ENCODE measurements around the gene PCDH9. TPM values are rescaled to one million over a fixed set of nuclear protein-coding genes. Genes with fewer than 3 reads are reported as not detected.

Gene PCDH9
- total RNA-seq, 1 experiment from 2014 or later: 10.1 TPM

DNA sequence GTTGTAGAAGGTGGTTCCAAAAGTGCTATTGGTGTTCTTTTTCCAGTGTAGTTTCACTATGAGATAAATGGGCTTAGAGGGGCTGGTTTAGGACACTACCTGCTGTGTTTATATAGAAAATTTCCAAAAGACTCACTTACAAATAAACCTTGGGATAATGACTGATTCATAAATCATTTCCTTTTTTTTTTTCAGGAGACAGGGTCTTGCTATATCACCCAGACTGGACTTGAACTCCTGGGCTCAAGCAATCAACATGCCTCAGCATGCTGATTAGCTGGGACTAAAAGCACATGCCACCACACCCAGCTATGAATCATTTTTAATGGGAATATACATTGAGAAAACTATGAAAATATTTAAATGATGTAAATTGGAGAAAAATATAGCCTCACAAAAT, 376.6 kb downstream of the PCDH9 start:
- TF ChIP-seq, protein P1, sequence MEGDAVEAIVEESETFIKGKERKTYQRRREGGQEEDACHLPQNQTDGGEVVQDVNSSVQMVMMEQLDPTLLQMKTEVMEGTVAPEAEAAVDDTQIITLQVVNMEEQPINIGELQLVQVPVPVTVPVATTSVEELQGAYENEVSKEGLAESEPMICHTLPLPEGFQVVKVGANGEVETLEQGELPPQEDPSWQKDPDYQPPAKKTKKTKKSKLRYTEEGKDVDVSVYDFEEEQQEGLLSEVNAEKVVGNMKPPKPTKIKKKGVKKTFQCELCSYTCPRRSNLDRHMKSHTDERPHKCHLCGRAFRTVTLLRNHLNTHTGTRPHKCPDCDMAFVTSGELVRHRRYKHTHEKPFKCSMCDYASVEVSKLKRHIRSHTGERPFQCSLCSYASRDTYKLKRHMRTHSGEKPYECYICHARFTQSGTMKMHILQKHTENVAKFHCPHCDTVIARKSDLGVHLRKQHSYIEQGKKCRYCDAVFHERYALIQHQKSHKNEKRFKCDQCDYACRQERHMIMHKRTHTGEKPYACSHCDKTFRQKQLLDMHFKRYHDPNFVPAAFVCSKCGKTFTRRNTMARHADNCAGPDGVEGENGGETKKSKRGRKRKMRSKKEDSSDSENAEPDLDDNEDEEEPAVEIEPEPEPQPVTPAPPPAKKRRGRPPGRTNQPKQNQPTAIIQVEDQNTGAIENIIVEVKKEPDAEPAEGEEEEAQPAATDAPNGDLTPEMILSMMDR (IDR thresholded peaks at IDR 0.05; ENCODE audit: unreplicated experiment): no peak
- H3K27me3 Mint-ChIP-seq (ENCODE audit: insufficient read depth, unreplicated experiment): no peaks in the 10 kb centered on the region
- BruUV-seq (replicated peaks): no TSS peak
- H3K4me3 Mint-ChIP-seq (ENCODE audit: unreplicated experiment): no peak overlapping the region
- peaks cover 6% of the 10 kb centered on the region for H3K4me1 Mint-ChIP-seq (ENCODE audit: insufficient read depth, unreplicated experiment)
- no peaks in the 10 kb centered on the region for H3K9me3 Mint-ChIP-seq (ENCODE audit: unreplicated experiment)
- ChIA-PET POLR2A (no interaction called here), CTCF (no interaction called here)
- H3K27ac Mint-ChIP-seq (ENCODE audit: low read depth, unreplicated experiment): peak overlapping the region; percentile 80
- no peaks in the 10 kb centered on the region for H3K36me3 Mint-ChIP-seq (ENCODE audit: insufficient read depth, unreplicated experiment)
- intact Hi-C loops (cut with micrococcal nuclease): no loop called here
- peak; percentile 29 for DNase-seq (ENCODE audit: unreplicated experiment)

DNA sequence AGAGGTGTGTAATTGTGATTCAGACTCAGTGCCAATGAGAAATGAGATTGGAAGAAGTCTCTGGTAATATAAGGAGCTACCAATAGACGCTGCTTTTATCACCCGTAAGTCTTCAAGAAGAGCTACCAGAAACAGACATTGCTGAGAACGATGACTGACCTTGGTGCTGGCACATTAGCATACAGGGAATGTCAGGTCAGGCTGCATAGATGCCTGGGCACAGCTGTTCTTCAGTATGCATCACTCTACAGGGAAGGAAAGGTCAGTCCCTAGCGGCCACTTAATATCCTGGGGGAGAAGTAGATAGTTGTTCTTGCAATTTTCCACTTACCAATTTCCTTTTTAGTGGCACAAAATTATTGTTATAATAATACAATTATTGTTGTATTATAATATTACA, 380.4 kb downstream of the PCDH9 start:
- ChIA-PET CTCF (no interaction called here), POLR2A (no interaction called here)
- no peaks in the 10 kb centered on the region for H3K9me3 Mint-ChIP-seq (ENCODE audit: unreplicated experiment)
- no peaks in the 10 kb centered on the region for H3K27me3 Mint-ChIP-seq (ENCODE audit: insufficient read depth, unreplicated experiment)
- H3K36me3 Mint-ChIP-seq (ENCODE audit: insufficient read depth, unreplicated experiment): no peaks in the 10 kb centered on the region
- no peak overlapping the region for H3K27ac Mint-ChIP-seq (ENCODE audit: low read depth, unreplicated experiment)
- BruUV-seq (replicated peaks): no TSS peak
- intact Hi-C loops (cut with micrococcal nuclease): no loop called here
- TF ChIP-seq, protein P1 (IDR thresholded peaks at IDR 0.05; ENCODE audit: unreplicated experiment): no peak
- H3K4me3 Mint-ChIP-seq (ENCODE audit: unreplicated experiment): no peak overlapping the region
- H3K4me1 Mint-ChIP-seq (ENCODE audit: insufficient read depth, unreplicated experiment): peaks cover 6% of the 10 kb centered on the region
- no peak for DNase-seq (ENCODE audit: unreplicated experiment)

DNA sequence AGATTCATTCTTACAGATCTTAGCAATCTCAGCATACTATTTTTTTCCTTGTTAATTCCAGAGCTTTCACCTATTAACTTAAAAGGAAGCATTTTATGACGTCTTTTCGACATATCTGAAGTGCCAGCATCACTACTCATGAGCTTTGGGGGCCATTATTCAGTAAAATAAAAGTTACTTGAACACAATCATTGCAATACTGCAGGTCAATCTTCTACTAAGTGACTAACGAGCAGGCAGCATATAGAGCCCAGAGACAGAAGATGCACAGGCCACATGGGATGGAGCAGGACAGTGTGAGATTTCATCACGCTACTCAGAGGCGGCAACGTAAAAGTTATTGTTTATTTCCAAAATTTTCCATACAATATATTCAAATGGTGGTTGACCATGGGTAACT, 382.6 kb downstream of the PCDH9 start:
- H3K4me3 Mint-ChIP-seq (ENCODE audit: unreplicated experiment): no peak overlapping the region
- no TSS peak for BruUV-seq (replicated peaks)
- no peaks in the 10 kb centered on the region for H3K4me1 Mint-ChIP-seq (ENCODE audit: insufficient read depth, unreplicated experiment)
- ChIA-PET CTCF (interaction anchor here (0.7 kb wide), 1 partner anchor 213 kb away, joined by 3 read pairs; no protein-coding TSS in a partner anchor), POLR2A (no interaction called here)
- H3K9me3 Mint-ChIP-seq (ENCODE audit: unreplicated experiment): no peaks in the 10 kb centered on the region
- H3K27me3 Mint-ChIP-seq (ENCODE audit: insufficient read depth, unreplicated experiment): no peaks in the 10 kb centered on the region
- TF ChIP-seq, protein P1 (IDR thresholded peaks at IDR 0.05; ENCODE audit: unreplicated experiment): no peak
- intact Hi-C loops (cut with micrococcal nuclease): no loop called here
- H3K36me3 Mint-ChIP-seq (ENCODE audit: insufficient read depth, unreplicated experiment): peaks cover under 1% of the 10 kb centered on the region
- DNase-seq (ENCODE audit: unreplicated experiment): no peak
- H3K27ac Mint-ChIP-seq (ENCODE audit: low read depth, unreplicated experiment): no peak overlapping the region

DNA sequence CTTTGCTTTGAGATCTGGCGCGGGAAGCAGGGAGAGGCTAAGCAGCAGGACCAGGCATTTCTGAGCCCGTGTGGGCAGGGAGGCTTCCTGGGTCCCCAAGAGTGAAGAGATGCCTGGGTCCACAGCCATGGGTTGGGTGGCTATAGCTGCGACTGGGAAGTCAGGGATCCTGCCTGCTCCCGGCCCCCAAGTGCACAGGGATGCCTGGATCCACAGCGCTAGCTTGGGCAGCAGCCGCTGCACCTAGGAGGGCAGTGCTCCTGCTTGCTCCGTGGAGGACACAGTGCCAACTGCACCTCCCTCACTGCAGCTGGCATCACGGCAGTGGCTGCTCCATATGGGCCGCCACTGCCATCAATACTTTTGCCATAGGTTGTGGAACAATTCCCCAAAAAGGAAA, 384.7 kb downstream of the PCDH9 start:
- DNase-seq (ENCODE audit: unreplicated experiment): no peak
- no TSS peak for BruUV-seq (replicated peaks)
- H3K27me3 Mint-ChIP-seq (ENCODE audit: insufficient read depth, unreplicated experiment): no peaks in the 10 kb centered on the region
- H3K4me3 Mint-ChIP-seq (ENCODE audit: unreplicated experiment): no peak overlapping the region
- ChIA-PET POLR2A (interaction anchor here (0.7 kb wide), 1 partner anchor 73 kb away, joined by 3 read pairs; no protein-coding TSS in a partner anchor), CTCF (interaction anchor here (1.1 kb wide), 2 partner anchors 14 to 43 kb away, joined by 4 to 5 read pairs; no protein-coding TSS in a partner anchor)
- intact Hi-C loops (cut with micrococcal nuclease): no loop called here
- no peaks in the 10 kb centered on the region for H3K9me3 Mint-ChIP-seq (ENCODE audit: unreplicated experiment)
- no peak overlapping the region for H3K27ac Mint-ChIP-seq (ENCODE audit: low read depth, unreplicated experiment)
- TF ChIP-seq, protein P1 (IDR thresholded peaks at IDR 0.05; ENCODE audit: unreplicated experiment): no peak
- H3K36me3 Mint-ChIP-seq (ENCODE audit: insufficient read depth, unreplicated experiment): peaks cover 6% of the 10 kb centered on the region
- no peaks in the 10 kb centered on the region for H3K4me1 Mint-ChIP-seq (ENCODE audit: insufficient read depth, unreplicated experiment)

All from MCF 10A (cell line).